HG03108 (cell line): Measurements from ENCODE around the gene PNMA6E.
"Not testable (repeated sequence)": the region's sequence is repeated elsewhere in the genome, so short reads cannot be mapped to it uniquely, and the experiment has no call there.

Experiments used
- ATAC-seq: cut with Tn5 transposase; IDR thresholded peaks from one replicate; pipeline ENCODE4 v1.9.1; 2021; ENCODE audit warnings: moderate library complexity; ENCODE audit not compliant: unreplicated experiment

Gene PNMA6E

DNA sequence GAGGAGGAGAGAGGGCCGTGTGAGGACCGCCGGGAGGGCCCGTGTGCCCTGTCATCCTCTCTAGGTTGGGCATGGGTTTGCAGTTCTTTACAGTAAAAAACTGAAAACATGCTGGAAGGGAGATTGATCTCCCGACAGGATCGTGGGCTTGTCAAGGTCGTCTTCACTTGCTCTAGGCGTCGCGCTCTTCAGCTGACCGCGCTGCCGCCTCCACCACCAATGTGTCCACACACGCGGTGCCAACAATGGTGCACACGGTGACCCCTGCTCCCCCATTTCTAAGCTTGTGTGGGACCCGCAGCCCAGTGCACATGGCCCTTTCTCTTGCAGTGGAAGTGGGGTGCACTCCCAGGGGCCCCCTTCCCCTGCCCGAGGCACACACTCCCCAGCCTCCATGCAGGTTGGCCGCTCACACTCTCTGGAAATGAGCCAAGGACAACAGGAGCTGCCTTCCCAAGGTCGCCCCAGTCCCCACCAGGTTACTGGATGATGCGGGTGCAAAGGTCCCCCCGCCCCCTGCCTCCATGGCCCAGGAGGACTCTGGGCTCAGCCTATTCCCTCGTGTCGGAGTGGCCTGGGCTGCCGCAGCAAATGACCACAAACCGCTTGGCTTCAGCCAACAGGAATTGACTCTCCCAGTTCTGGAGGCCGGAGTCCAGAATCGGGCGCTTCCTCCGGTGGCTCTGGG is 8.4 kb upstream of the PNMA6E start:
- ATAC-seq = no peak

DNA sequence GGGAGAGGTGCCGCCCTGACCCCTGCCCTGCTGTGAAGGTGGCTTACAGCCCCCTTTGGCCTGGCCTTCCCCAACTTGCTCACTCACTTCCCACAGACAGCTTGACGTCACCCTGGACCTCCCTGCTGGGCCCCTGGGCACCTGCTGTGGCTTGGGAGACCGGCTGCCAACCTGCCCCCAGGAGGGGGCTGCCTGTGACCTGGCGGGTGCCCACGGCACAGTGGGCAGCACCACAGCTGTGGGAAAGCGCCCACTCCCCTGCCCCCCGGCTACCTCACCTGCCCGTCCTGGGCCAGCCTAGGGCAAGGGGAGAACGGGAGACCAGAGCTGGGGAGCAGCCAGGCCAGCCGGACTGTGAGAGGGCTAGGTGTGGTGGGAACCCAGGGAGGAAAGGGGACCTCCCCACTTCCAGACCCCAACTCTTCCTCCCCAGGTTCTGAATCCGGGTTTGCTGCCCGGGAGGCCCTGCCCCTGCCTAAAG is 7.8 kb upstream of the PNMA6E start:
- no peak for ATAC-seq

DNA sequence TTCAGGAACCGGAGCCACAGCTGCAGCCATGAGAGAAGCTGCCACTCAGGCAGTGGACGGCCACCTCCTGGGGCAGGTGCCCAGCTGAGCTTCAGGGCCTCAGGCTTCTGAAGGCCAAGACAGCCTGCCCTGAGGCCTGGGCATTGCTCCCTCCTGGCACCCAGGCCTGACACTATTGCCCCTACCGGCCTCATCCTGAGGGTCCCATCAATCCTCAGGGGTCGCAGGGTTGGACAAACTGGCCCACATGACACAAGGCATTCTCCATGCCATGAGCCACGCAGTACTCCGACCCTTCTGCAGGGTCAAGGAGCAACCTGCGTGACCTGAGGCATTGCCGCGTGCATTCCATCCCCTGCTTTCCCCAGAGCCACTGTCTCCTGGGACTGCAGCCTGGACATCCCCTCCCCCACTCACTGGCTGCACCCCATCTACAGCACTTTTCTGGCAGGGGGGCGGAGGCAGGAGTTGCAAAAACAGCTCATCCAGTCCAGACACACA is 7.1 kb upstream of the PNMA6E start:
- ATAC-seq = no peak

DNA sequence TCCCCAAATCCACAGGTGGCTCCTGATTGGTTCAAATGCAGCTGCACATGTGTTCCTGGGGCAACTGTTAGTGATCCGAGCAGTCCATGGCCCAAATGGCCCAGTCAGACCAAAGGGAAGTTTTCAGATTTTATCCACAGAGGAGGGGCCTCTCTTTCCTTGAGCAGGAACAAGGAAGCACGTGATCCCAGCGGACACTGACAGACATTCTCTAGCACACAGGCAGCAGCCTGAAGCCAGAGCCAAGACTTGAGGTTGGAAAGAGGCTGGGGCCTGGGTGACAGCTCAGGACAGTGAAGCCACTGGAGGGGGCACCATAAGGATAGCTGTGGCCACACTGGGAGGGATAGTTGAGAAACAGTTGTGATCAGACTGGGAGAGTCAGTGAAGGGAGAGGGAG is 6.6 kb upstream of the PNMA6E start:
- ATAC-seq = no peak

DNA sequence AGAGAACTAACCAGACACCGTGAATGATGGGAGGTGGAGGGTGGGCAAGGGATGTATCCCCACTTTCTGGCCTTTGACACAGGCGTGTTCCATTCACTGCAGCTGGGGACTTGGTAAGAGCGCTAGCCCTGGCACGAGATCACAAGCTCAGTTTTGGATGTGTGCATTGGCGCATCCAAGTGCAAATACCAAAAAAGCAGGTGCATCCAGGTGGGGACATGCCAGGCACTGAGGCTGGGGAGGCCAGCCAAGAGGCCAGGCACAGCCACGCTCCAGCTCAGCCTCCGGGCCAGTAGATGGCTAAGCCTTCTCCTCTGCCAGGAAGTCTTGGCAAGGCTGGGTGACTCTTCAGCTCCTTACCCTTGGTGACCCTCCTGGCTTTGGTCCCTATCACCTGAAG is 5.8 kb upstream of the PNMA6E start:
- ATAC-seq = no peak

DNA sequence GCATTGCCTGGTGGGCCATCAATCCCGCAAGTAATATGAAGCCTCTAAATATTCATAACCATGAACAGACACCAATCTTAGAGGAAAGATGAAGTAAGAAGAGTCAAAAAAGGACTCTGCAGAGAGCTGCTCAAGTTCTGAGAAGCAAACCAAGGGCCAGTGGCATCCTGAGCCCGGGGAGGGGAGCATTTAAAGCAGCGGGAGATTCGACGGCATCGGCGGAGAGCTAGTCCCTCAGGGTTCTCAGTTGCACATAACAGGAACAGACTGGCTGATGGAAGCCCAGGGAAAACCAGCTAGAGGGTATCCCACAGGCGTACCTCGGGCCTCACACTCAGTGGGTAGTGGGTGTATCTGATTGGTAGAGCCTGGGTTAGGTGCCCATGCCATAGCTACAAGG is 4.9 kb upstream of the PNMA6E start:
- no peak for ATAC-seq

DNA sequence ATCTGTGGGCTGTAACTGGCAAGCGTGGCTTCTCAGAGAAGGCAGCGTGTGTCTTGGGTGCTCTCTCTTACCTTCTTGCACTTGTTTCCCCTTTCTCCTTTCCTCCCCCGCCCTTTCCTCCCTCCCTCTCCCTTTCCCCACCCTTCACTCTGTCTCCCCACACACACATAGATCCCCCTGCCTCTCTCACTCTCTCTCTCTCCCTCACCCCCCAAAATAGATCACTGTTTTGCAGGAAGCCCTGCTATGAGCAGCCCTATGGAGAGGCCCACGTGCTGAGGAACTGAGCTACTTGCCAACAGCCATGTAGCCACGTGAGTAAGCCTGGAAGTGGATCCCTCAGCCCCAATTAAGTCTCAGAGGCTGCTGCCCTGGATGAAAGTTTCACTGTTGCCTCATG is 4.3 kb upstream of the PNMA6E start:
- ATAC-seq = no peak

DNA sequence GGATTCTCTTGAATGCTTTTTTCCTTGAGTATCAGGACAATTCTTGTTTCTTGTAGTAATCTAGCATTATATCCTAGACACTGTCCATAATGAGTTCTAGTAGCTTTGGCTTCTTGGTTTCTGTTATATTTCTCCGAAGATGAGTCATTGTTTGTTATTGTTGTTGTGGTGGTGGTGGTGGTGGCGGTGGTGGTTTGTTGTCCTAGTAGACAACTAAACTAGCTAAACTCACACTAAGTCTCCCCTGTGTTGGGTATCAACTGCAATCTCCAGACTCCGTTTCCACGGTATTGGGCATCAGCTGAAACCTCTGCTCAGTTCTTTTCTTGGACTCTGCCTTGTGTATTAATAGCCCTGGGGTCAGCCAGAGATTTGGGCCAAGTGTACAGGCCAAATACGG is 3.2 kb upstream of the PNMA6E start:
- not testable (repeated sequence) for ATAC-seq

DNA sequence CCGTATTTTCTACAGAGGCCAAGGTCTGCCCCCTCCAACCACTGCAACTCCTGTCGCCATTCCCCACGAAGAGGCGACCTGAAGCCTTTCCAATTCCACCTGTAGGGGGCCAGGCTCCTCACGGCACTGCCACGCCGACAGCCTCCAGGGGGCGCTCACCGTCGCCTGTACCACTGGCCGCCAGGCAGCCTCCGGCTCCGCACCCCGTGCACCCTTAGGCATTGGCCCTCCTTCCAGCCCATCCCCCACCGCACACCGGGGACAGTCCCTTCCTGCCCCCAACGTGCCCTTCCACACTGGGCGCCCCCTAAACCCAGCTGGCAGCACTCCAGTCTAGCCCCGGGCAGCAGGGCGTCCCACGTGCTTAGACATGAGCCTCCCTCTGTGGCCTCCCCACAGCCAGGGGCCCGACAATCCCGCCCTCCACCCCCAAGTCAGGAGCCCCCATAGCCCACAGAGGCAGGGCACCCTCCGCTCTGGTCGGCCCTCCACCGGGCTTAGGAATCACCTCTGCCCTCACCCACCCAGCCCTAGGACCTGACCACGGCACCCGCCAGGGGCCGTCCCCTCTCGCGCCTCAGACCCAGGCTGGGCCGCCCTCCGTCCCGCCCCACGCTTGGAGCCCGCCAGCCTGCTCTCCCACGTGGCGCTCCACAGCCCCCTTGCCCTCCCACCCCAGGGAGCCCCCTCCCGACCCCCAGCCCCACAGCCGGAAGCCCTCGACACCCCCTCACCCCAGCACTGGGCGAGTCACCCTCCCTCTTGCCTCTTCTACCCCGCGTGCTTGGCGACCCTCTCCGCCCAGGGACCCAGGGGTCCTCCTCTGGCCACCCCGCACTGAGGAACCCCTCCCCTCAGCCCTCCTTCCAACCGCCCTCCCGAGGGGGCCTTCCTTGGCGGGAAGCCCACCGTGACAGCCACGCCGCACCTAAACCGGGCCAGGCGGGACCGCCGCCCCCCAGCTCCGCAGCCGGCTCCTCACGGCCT is 711 bp downstream of the PNMA6E start:
- no peak for ATAC-seq

DNA sequence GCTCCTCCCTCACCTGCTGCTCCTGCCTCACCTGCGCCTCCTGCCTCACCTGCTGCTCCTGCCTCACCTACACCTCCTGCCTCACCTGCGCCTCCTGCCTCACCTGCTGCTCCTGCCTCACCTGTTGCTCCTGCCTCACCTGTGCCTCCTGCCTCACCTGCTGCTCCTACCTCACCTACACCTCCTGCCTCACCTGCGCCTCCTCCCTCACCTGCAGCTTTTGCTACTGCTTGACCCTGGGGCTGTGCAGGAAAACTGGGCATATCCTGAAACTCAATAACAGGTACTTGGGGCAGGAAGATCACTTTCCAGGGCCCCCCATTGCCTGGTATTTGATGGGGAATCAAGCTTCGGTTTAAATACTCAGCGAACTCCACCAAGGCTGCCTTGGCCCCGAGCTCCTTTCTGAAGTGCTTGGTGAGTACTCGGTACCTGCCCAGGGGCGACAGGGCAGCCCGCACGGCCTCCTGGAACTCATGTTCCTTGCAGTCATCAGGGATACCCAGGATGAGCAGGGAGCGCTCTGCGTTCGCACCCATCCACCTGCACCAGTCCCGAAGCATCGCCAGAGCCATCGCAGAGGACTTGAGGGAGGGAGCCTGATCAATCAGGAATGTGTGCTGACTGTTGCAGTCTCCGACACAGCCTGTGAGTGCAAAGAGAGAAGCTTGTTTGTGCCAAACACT is 2.7 kb downstream of the PNMA6E start:
- no peak for ATAC-seq

DNA sequence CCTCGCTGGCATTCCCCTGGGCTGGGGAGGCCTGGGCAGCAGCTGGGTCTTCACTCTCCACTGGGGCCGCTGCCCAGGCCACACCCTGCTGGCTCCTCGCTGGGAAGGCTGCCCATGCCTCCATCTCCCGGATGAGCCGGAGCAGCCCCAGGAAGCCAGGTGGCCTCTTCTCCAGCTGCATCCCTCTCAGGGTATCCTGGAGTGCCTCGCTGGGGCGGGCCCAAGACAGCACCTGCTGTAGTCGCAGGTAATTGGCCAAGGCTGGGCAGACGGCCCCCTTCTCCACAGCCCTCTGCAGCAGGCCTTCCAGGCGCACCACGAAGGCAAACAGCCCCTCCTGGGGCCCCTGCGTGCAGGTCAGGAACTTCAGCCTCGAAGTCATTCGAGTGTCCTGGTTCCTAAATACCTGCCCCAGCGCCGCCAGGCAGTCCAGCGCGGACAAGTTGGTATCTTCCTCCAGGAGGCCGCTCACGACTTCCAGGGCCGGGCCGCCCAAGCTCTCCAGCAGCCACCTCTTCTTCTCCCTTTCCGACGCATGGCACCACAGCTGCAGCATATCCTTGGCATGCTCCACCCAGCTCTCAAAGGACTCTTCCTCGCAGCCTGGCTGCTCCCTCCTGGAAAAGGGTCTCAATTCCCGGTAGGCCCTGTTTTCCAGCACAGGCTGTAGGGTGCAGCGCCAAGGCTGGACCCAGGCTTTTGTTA is 3.7 kb downstream of the PNMA6E start:
- no peak for ATAC-seq

DNA sequence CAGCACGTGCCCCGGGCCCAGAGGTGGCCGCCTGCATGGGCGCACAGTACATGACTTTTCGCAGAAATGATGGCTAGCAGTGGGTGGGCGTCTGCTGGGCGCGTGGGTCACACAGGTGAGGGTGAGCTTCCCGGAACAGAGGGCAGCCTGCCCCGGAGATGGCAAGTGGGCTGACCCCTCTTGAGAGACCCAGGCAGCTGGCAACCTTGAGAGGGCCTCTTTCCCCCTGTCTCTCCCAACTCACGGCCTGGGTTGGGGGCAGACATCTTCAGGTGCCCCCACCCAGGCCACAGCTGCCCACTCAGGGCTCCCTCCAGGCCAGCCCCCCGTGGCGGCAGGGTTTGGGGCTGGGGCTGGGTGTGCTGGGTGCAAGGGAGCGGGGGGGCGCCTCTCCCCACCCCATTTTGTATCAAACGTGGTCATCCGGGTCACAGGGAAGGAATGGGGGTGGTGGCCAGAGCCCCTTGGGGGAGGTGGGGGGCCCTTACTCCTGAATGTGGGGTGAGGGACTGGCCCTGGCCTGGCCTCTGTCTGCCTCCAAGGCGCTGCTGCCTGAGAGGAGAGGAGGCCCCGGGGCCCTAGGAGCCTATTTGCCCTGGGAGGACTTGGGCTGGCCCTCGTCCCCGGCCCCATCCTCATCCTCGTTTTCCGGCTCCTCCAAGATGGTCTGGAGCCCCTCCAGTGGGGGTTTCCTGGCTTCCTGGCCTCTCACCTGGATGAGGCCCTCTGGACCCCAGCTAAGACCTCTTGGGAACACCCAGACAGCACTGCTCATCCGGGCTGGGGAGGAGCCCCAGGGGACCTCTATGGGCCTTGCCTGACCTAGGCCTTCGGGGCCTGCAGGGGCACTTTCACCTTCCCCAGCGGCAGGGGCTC is 4.6 kb downstream of the PNMA6E start:
- ATAC-seq = no peak

DNA sequence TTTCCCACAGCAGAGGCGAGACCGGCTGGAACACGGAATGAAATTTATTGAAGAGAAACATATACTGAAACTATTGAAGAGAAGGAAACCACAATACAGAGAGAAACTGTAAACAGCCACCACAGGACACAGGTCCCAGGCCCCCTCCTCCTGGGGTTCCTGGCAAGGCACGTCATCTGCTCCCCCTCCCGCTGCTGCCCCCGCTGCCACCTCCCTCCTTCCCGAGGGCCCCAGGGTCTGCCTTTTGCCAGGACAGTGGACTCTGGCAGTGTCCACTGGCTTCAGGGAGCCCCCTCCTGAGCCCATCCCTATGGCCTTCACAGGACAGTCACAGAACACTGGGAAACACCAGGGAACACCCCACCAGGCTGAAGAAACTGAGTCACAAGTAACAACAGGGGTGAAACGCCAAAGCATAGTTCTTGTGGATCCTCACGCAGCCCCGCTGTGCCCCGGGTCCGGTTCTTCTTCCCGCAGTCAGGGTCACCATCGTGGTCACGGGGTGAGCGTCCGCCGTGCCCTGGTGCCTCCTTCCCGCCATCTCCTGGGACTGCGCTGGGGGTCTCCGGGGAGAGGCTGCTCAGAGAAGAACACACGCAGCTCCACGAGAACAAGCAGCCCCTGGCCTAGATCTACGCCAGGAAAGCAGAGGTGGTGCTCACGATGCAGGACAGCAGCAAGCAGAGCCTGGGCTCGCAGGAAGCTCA is 5.4 kb downstream of the PNMA6E start:
- no peak for ATAC-seq

DNA sequence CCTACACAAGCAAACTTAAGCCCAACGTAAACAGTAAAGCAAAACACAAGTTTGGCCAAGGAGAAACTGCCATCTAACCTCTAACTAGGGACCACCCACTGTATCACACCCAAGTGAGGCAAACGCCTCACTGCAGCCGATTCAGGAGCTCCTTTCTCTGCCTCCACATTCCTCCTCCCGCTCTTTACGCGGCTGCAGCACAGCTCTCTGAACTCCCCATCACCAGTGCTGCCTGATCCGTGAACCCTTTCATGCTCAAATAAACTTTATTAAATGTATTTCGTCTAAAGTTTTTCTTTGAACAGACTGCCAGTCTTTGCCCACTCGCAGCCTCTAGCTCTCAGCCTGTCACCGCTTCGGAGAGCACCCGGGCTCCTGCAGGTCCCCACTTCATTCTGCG is 6.5 kb downstream of the PNMA6E start:
- ATAC-seq = no peak

DNA sequence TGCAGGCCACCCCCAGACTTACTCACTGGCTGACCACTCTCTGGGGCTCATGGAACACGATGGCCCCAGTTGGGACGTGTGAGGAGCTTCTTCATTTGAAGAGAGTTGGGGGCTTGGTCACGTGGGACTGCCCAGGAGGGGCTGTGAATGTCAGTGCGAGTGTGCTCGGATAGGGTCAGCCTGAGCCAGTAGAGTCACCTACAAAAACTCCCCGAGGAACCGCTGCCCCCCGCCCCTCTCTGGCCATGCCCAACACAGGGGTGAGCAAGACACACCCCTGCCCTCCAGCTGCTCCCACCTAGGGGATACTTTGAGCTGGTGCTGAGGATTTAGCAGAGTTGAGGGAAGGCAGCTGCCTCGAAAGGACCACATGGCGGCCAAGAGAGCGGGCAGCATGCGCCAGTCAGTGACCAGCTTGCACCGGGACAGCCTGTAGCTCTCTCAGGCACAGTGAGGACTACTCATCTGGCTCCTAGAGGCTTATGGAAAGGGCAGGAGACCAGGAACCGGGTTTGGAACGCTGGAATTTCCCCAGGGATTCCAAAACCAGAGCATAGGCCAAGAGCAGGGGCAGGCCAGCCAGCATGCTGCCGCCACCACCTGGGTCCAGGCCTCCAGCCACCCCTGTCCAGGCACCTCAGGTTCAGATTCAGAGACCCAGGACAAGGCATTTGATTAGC is 8.4 kb downstream of the PNMA6E start:
- ATAC-seq = no peak

DNA sequence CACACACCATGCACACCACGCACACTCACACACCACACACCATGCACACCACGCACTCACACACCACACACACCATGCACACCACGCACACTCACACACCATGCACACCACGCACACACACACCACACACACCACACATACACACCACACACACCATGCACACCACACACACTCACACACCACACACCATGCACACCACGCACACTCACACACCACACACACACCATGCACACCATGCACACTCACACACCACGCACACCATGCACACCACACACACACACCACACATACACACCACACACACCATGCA is 11.7 kb downstream of the PNMA6E start:
- not testable (repeated sequence) for ATAC-seq

DNA sequence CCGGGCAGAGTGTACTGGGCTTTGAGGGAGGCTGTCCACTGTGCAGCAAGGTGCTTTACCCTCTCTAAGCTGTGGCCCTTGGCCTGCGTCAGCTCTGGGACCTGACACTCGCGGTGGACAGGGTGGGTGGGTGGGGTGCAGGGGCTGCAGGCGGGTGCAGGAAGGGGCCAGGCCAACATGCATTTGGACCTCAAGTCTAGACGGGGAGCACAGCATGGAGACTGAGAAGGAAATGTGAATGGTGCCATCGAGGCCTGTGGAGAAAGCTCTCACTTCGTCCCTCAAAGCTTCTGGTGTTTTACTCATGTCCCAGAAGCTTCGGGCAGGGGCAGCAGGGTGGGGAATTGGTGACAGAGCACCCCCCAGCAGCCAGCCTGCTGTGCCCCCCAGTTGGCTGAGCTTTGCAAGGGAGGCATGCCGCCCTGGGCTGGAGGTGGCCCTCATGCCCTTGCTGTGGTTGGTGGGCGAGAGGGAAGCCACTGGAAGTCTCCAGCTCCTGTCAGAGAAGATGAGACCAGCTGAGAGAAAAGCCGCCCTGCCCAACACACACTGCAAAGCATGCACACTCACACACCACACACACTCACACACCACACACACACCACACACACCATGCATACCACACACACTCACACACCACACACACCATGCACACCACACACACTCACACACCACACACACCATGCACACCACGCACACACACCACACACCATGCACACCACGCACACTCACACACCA is 12.3 kb downstream of the PNMA6E start:
- no peak for ATAC-seq
